EL (cell line): ENCODE results near the gene CDK4.

ENCODE experiments used
- DNase-seq: peaks from one replicate; pipeline ENCODE4 v3.0.0-alpha.2; 2016

The CDK4 gene

GRCh38 chr12:57737467-57738460 lies 14.3 kb downstream of the CDK4 start:
- DNase-seq: peak; percentile 31

- DNase-seq: no peak
Measured at GRCh38 chr12:57736741-57737466, 15.2 kb downstream of the CDK4 start.

- peak; percentile 65 for DNase-seq
Measured at GRCh38 chr12:57735952-57736740, 16.0 kb downstream of the CDK4 start.

- no peak for DNase-seq
Measured at GRCh38 chr12:57735198-57735855, 16.8 kb downstream of the CDK4 start.

- DNase-seq: peak; percentile 66
Measured at GRCh38 chr12:57734591-57734990, 17.5 kb downstream of the CDK4 start.

GRCh38 chr12:57733928-57734327 lies 18.2 kb downstream of the CDK4 start:
- no peak for DNase-seq

GRCh38 chr12:57732726-57733593 lies 19.1 kb downstream of the CDK4 start:
- no peak for DNase-seq

- DNase-seq: no peak
Measured at GRCh38 chr12:57732270-57732669, 19.8 kb downstream of the CDK4 start.

- no peak for DNase-seq
Measured at GRCh38 chr12:57731411-57732080, 20.6 kb downstream of the CDK4 start.

- DNase-seq: no peak
Measured at GRCh38 chr12:57730336-57731067, 21.6 kb downstream of the CDK4 start.

- DNase-seq: no peak
Measured at GRCh38 chr12:57729321-57729844, 22.7 kb downstream of the CDK4 start.

GRCh38 chr12:57727758-57728395 lies 24.2 kb downstream of the CDK4 start:
- DNase-seq: no peak

GRCh38 chr12:57726884-57727757 lies 25.0 kb downstream of the CDK4 start:
- no peak for DNase-seq

- peak; percentile 91 for DNase-seq
Measured at GRCh38 chr12:57726151-57726883, 25.8 kb downstream of the CDK4 start.

GRCh38 chr12:57725851-57726150 lies 26.3 kb downstream of the CDK4 start:
- DNase-seq: no peak

- no peak for DNase-seq
Measured at GRCh38 chr12:57724936-57725740, 27.0 kb downstream of the CDK4 start.
